Esophagus squamous epithelium (tissue), 5 donors: ENCODE results near the gene PMP22. TPM values are rescaled to one million over a fixed set of nuclear protein-coding genes. Genes with fewer than 3 reads are reported as not detected.

ENCODE experiments used
- DNase-seq: peaks from one replicate; lab custom pipeline; 2025; lab: John Stamatoyannopoulos, UW
- H3K27ac ChIP-seq, 4 donors: fragments of 200-600 bp; sonication (generic); one replicate each; pipeline ENCODE4 v1.5.1; 2016 to 2019; ENCODE audit warnings: mild to moderate bottlenecking in 1 of 4
- H3K27me3 ChIP-seq, 4 donors: fragments of 200-600 bp; sonication (generic); 1 replicate in 3 of 4; 2 replicates in 1 of 4; pipeline versions ENCODE4 v1.5.1 to v1.6.0; 2017 to 2021; ENCODE audit warnings: antibody characterized with exemption in 1 of 4
- H3K36me3 ChIP-seq, 3 donors: fragments of 200-600 bp; sonication (generic); one replicate each; pipeline ENCODE4 v1.5.1; 2016 to 2019
- H3K4me1 ChIP-seq, 3 donors: fragments of 200-600 bp; sonication (generic); one replicate each; pipeline ENCODE4 v1.5.1; 2017 to 2019
- H3K4me3 ChIP-seq, 4 donors: fragments of 200-600 bp; sonication (generic); 1 replicate in 3 of 4; 2 replicates in 1 of 4; pipeline ENCODE4 v1.5.1; 2016 to 2019; ENCODE audit warnings: mild to moderate bottlenecking in 2 of 4, moderate library complexity in 1 of 4
- H3K9me3 ChIP-seq, 3 donors: fragments of 200-600 bp; sonication (generic); one replicate each; pipeline ENCODE4 v1.5.1; 2016 to 2019
- CTCF ChIP-seq, 6 experiments: fragments of 450-650 bp in 4 of 6; fragments of 200-600 bp in 2 of 6; sonication (generic) in 2 of 6; IDR thresholded peaks; one replicate each; pipeline ENCODE4 v1.5.1; 2016 to 2019; ENCODE audit warnings: antibody characterized with exemption in 6 of 6, mild to moderate bottlenecking in 4 of 6, moderate library complexity in 4 of 6
- POLR2A ChIP-seq, 4 donors: fragments of 450-650 bp; IDR thresholded peaks; one replicate each; pipeline ENCODE4 v1.6.1; 2017; ENCODE audit warnings: antibody characterized with exemption in 4 of 4, mild to moderate bottlenecking in 4 of 4, moderate library complexity in 3 of 4
- WGBS, 2 donors: methylation state at CpG; one replicate each; pipeline ENCODE4 v1.1.5; 2018; 5-methylcytosine and 5-hydroxymethylcytosine counted together
- intact Hi-C: fragments of 100-400 bp; cut with DNase I; formaldehyde crosslinking; loops from one replicate; pipeline ENCODE4 v1.15.0; 2022
- total RNA-seq, 4 donors: library from RNA; depleted of rRNA; stranded (reverse); fragments of >200 nt; gene quantifications; one replicate each; pipeline ENCODE4 v1.1.0, GENCODE V29; 2016
- donor health status: DM: yes; HTN: yes; CAD: no.

PMP22 gene
- total RNA-seq, 4 donors from 2014 or later: 4.0 to 102 (median 27.3) TPM

GRCh38 chr17:15291674-15292361 is 26.7 kb upstream of the PMP22 start:
- H3K27me3 ChIP-seq: peaks cover 0 to 6% (median 0%) of the 10 kb centered on the region in 4 donors
- 72 to 80% methylated on average over 6 to 7 of the region's 8 CpGs for WGBS, 2 donors
- H3K9me3 ChIP-seq: no peaks in the 10 kb centered on the region
- DNase-seq: no peak
- H3K4me1 ChIP-seq: peaks cover 0 to 12% (median 0%) of the 10 kb centered on the region in 3 donors
- no peaks in the 10 kb centered on the region for H3K36me3 ChIP-seq
- no peak overlapping the region for H3K27ac ChIP-seq
- no peak for TF ChIP-seq POLR2A (IDR thresholded peaks at IDR 0.05)
- no peak overlapping the region for H3K4me3 ChIP-seq
- intact Hi-C loops: no loop called here

GRCh38 chr17:15290605-15291004 is 25.5 kb upstream of the PMP22 start:
- TF ChIP-seq CTCF (IDR thresholded peaks at IDR 0.05) (no peak), POLR2A (IDR thresholded peaks at IDR 0.05) (no peak)
- Histone ChIP-seq H3K36me3 (no peaks in the 10 kb centered on the region), H3K27ac (no peak overlapping the region), H3K27me3 (peaks cover 0 to 6% (median 0%) of the 10 kb centered on the region in 4 donors), H3K4me3 (no peak overlapping the region), H3K9me3 (no peaks in the 10 kb centered on the region), H3K4me1 (peaks cover 0 to 12% (median 0%) of the 10 kb centered on the region in 3 donors)
- intact Hi-C loops: no loop called here
- DNase-seq: no peak
- 89% methylated on average over 6 of the region's 6 CpGs for WGBS, 2 donors

GRCh38 chr17:15289285-15290183 is 24.4 kb upstream of the PMP22 start:
- H3K27ac ChIP-seq: no peak overlapping the region
- WGBS, 2 donors: 53 to 54% methylated on average over 20 to 21 of the region's 22 CpGs
- H3K4me1 ChIP-seq: peaks cover 0 to 12% (median 0%) of the 10 kb centered on the region in 3 donors
- intact Hi-C loops: no loop called here
- no peak for DNase-seq
- H3K4me3 ChIP-seq: no peak overlapping the region
- no peaks in the 10 kb centered on the region for H3K36me3 ChIP-seq
- TF ChIP-seq POLR2A (IDR thresholded peaks at IDR 0.05): no peak
- no peak for TF ChIP-seq CTCF (IDR thresholded peaks at IDR 0.05)
- peaks cover 0 to 8% (median 0%) of the 10 kb centered on the region in 4 donors for H3K27me3 ChIP-seq
- H3K9me3 ChIP-seq: no peaks in the 10 kb centered on the region

GRCh38 chr17:15288859-15289258 is 23.7 kb upstream of the PMP22 start:
- Histone ChIP-seq H3K4me1 (peaks cover 0 to 12% (median 0%) of the 10 kb centered on the region in 3 donors), H3K27me3 (peaks cover 0 to 11% (median 0%) of the 10 kb centered on the region in 4 donors), H3K9me3 (no peaks in the 10 kb centered on the region), H3K36me3 (no peaks in the 10 kb centered on the region), H3K4me3 (no peak overlapping the region), H3K27ac (no peak overlapping the region)
- 75 to 79% methylated on average over 1 of the region's 1 CpG for WGBS, 2 donors
- TF ChIP-seq POLR2A (IDR thresholded peaks at IDR 0.05): no peak
- no peak for TF ChIP-seq CTCF (IDR thresholded peaks at IDR 0.05)
- intact Hi-C loops: no loop called here
- no peak for DNase-seq

- Histone ChIP-seq H3K4me3 (no peak overlapping the region), H3K27me3 (peaks cover 0 to 16% (median 0%) of the 10 kb centered on the region in 4 donors), H3K27ac (peak overlapping the region in 1 of 4 donors; percentile 18), H3K4me1 (peaks cover 0 to 12% (median 0%) of the 10 kb centered on the region in 3 donors), H3K36me3 (no peaks in the 10 kb centered on the region), H3K9me3 (no peaks in the 10 kb centered on the region)
- TF ChIP-seq CTCF (IDR thresholded peaks at IDR 0.05) (no peak), POLR2A (IDR thresholded peaks at IDR 0.05) (no peak)
- 30 to 44% methylated on average over 3 of the region's 4 CpGs for WGBS, 2 donors
- no peak for DNase-seq
- intact Hi-C loops: no loop called here
These were observed 22.6 kb upstream of the PMP22 start for GRCh38 chr17:15287538-15288267.
